Stomach (tissue), 9 donors: ENCODE data around the gene ETV1. TPM values are rescaled to one million over a fixed set of nuclear protein-coding genes. Genes with fewer than 3 reads are reported as not detected.

Experiments
- DNase-seq, 2 donors: peaks; one replicate each; pipeline versions ENCODE4 v3.0.0 to v3.0.0-alpha.2; 2013 to 2019
- H3K27ac ChIP-seq, 5 donors: fragments of 200-600 bp in 4 of 5; sonication (generic) in 4 of 5; one replicate each; pipeline ENCODE4 v1.5.1; 2013 to 2019; ENCODE audit warnings: mild to moderate bottlenecking in 1 of 5, moderate library complexity in 1 of 5
- H3K27me3 ChIP-seq, 3 donors: fragments of 200-600 bp; sonication (generic); one replicate each; pipeline ENCODE4 v1.5.1; 2017 to 2019; ENCODE audit warnings: mixed run types in 1 of 3
- H3K36me3 ChIP-seq, 4 donors: fragments of 200-600 bp; sonication (generic); 1 replicate in 3 of 4; 2 replicates in 1 of 4; pipeline ENCODE4 v1.5.1; 2016 to 2019
- H3K4me1 ChIP-seq, 4 donors: fragments of 200-600 bp; sonication (generic); one replicate each; pipeline ENCODE4 v1.5.1; 2016 to 2019
- H3K4me3 ChIP-seq, 4 donors: fragments of 200-600 bp; sonication (generic) in 3 of 4; one replicate each; pipeline ENCODE4 v1.5.1; 2016 to 2019; ENCODE audit warnings: mild to moderate bottlenecking in 1 of 4
- H3K9me3 ChIP-seq, 4 donors: fragments of 200-600 bp; sonication (generic); one replicate each; pipeline ENCODE4 v1.5.1; 2016 to 2019
- CTCF ChIP-seq, 7 experiments: fragments of 450-650 bp in 4 of 7; fragments of 200-600 bp in 3 of 7; sonication (generic) in 3 of 7; IDR thresholded peaks; one replicate each; pipeline ENCODE4 v1.5.1; 2016 to 2019; ENCODE audit warnings: antibody characterized with exemption in 7 of 7, control low read depth in 2 of 7, mild to moderate bottlenecking in 1 of 7
- EP300 ChIP-seq: sonication (generic); formaldehyde crosslinking; IDR thresholded peaks from one replicate; pipeline ENCODE4 v1.6.1; 2017; ENCODE audit warnings: antibody characterized with exemption
- POLR2A ChIP-seq, 4 donors: fragments of 450-650 bp; IDR thresholded peaks; one replicate each; pipeline ENCODE4 v1.6.1; 2016; ENCODE audit warnings: antibody characterized with exemption in 4 of 4, control low read depth in 2 of 4, mild to moderate bottlenecking in 1 of 4, moderate library complexity in 1 of 4
- POLR2AphosphoS5 ChIP-seq, 3 donors: sonication (generic); formaldehyde crosslinking; IDR thresholded peaks; one replicate each; pipeline ENCODE4 v1.6.1; 2016; ENCODE audit warnings: antibody characterized with exemption in 3 of 3
- WGBS, 5 donors: extraction: QIAGEN DNeasy Blood & Tissue Kit in 3 of 5; methylation state at CpG; one replicate each; pipeline versions ENCODE4 v1.1.5 to v1.1.7; 2013 to 2018; 5-methylcytosine and 5-hydroxymethylcytosine counted together
- intact Hi-C: fragments of 100-400 bp; cut with DNase I; formaldehyde crosslinking; loops from one replicate; pipeline ENCODE4 v1.15.1; 2023; ENCODE audit warnings: low total_unique reads
- polyA plus RNA-seq, 3 donors: library from polyadenylated mRNA; stranded (reverse); fragments of 200-250 nt; gene quantifications; one replicate each; pipeline ENCODE4 v1.2.3, GENCODE V29; 2013
- total RNA-seq, 5 donors: library from RNA; depleted of rRNA; stranded (reverse); fragments of >200 nt; gene quantifications; one replicate each; pipeline versions ENCODE4 v1.1.0 to v1.2.3, GENCODE V29; 2014 to 2016
- donor health status: healthy with polysubstance abuse.
- donor health status: Bipolar disorder and iron deficiency.
- donor health status: healthy.

Gene ETV1
- total and polyA plus RNA-seq, 8 donors, result 0.29 to 17.6 (median 1.3) TPM

- H3K4me3 ChIP-seq, result no peak overlapping the region
- no peak overlapping the region for H3K27ac ChIP-seq
- no peaks in the 10 kb centered on the region for H3K36me3 ChIP-seq
- peaks cover 0 to 3% (median 0%) of the 10 kb centered on the region in 4 donors for H3K9me3 ChIP-seq
- intact Hi-C loops, result no loop called here
- TF ChIP-seq POLR2A (IDR thresholded peaks at IDR 0.05) (no peak), POLR2AphosphoS5 (IDR thresholded peaks at IDR 0.05) (no peak), CTCF (IDR thresholded peaks at IDR 0.05) (no peak), EP300 (no peak)
- WGBS, 5 donors, result 31 to 54% (median 40%) methylated on average over 3 of the region's 3 CpGs
- no peaks in the 10 kb centered on the region for H3K27me3 ChIP-seq
- H3K4me1 ChIP-seq, result no peaks in the 10 kb centered on the region
- DNase-seq, result no peak
These were observed 31.6 kb upstream of the ETV1 start for GRCh38 chr7:14021069-14021468.

GRCh38 chr7:14020339-14020900 lies 31.0 kb upstream of the ETV1 start:
- H3K36me3 ChIP-seq, result no peaks in the 10 kb centered on the region
- no peak overlapping the region for H3K27ac ChIP-seq
- WGBS, 5 donors, result 65 to 85% (median 75%) methylated on average over 2 of the region's 2 CpGs
- no peak overlapping the region for H3K4me3 ChIP-seq
- TF ChIP-seq POLR2AphosphoS5 (IDR thresholded peaks at IDR 0.05) (no peak), CTCF (IDR thresholded peaks at IDR 0.05) (no peak), EP300 (no peak), POLR2A (IDR thresholded peaks at IDR 0.05) (no peak)
- intact Hi-C loops, result no loop called here
- peaks cover 0 to 3% (median 0%) of the 10 kb centered on the region in 4 donors for H3K9me3 ChIP-seq
- DNase-seq, result no peak
- H3K4me1 ChIP-seq, result no peaks in the 10 kb centered on the region
- no peaks in the 10 kb centered on the region for H3K27me3 ChIP-seq

GRCh38 chr7:14018751-14019150 lies 29.3 kb upstream of the ETV1 start:
- H3K4me3 ChIP-seq, result no peak overlapping the region
- TF ChIP-seq EP300, result no peak
- TF ChIP-seq CTCF (IDR thresholded peaks at IDR 0.05), result no peak
- no peak for TF ChIP-seq POLR2AphosphoS5 (IDR thresholded peaks at IDR 0.05)
- no peak for TF ChIP-seq POLR2A (IDR thresholded peaks at IDR 0.05)
- WGBS, 5 donors, result 80 to 97% (median 95%) methylated on average over 5 of the region's 5 CpGs
- H3K27ac ChIP-seq, result no peak overlapping the region
- DNase-seq, result no peak
- no peaks in the 10 kb centered on the region for H3K4me1 ChIP-seq
- no peaks in the 10 kb centered on the region for H3K36me3 ChIP-seq
- peaks cover 0 to 3% (median 0%) of the 10 kb centered on the region in 4 donors for H3K9me3 ChIP-seq
- H3K27me3 ChIP-seq, result no peaks in the 10 kb centered on the region
- intact Hi-C loops, result no loop called here

- no peaks in the 10 kb centered on the region for H3K36me3 ChIP-seq
- H3K27ac ChIP-seq, result no peak overlapping the region
- no peak overlapping the region for H3K4me3 ChIP-seq
- no peaks in the 10 kb centered on the region for H3K4me1 ChIP-seq
- intact Hi-C loops, result no loop called here
- 85 to 91% (median 88%) methylated on average over 2 of the region's 2 CpGs for WGBS, 5 donors
- H3K27me3 ChIP-seq, result no peaks in the 10 kb centered on the region
- no peak for DNase-seq
- peaks cover 0 to 3% (median 0%) of the 10 kb centered on the region in 4 donors for H3K9me3 ChIP-seq
- TF ChIP-seq EP300 (no peak), CTCF (IDR thresholded peaks at IDR 0.05) (no peak), POLR2A (IDR thresholded peaks at IDR 0.05) (no peak), POLR2AphosphoS5 (IDR thresholded peaks at IDR 0.05) (no peak)
These were observed 27.5 kb upstream of the ETV1 start for GRCh38 chr7:14016950-14017349.
